ENCODE results near the gene UNC5CL. TPM values are rescaled to one million over a fixed set of nuclear protein-coding genes. Genes with fewer than 3 reads are reported as not detected.

Gene UNC5CL
- total RNA-seq, 1 experiment from 2014 or later = 2.2 TPM

DNA sequence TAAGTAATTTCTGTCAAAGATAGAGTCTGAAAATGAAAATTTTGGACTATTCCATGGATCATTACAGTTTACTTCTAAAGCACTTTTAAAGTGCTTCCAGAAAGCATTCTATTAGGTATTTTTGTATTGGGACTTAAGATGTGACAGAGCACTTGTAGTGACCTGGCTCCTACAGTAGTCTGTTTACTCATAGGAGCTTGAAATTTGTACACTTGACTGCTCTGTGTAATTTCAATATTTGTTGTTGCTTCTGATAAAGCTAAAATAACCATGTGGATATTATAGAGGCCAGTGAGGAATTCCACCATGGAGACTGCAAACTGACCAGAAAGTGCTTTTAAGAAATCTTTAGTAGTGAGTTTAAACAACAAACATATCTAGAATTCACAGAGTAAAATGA, 44.1 kb upstream of the UNC5CL start:
- ATAC-seq (no peak), DNase-seq (ENCODE audit: low read depth, low spot score) (no peak)
- no peak overlapping the region for H3K4me3 ChIP-seq (replicated peaks in 1 of 2; ENCODE audit: low read depth in 1 of 2, low read length in 2 of 2)
- ChIA-PET POLR2A (no interaction called here), CTCF (no interaction called here), RAD21 (ENCODE audit: low non-redundant PET in 1 of 2, low total read pairs in 2 of 2, uncharacterized antibody in 2 of 2, unreplicated experiment in 2 of 2) (no interaction called here)
- H3K4me1 ChIP-seq (ENCODE audit: control insufficient read depth in 1 of 2, insufficient read depth in 2 of 2, low read length in 2 of 2) = no peaks in the 10 kb centered on the region
- BruUV-seq (replicated peaks) = no TSS peak
- no peaks in the 10 kb centered on the region for H3K9me2 ChIP-seq (ENCODE audit: insufficient read depth)
- no peak for TF ChIP-seq ZFX (IDR thresholded peaks at IDR 0.05)
- TF ChIP-seq, protein P1, sequence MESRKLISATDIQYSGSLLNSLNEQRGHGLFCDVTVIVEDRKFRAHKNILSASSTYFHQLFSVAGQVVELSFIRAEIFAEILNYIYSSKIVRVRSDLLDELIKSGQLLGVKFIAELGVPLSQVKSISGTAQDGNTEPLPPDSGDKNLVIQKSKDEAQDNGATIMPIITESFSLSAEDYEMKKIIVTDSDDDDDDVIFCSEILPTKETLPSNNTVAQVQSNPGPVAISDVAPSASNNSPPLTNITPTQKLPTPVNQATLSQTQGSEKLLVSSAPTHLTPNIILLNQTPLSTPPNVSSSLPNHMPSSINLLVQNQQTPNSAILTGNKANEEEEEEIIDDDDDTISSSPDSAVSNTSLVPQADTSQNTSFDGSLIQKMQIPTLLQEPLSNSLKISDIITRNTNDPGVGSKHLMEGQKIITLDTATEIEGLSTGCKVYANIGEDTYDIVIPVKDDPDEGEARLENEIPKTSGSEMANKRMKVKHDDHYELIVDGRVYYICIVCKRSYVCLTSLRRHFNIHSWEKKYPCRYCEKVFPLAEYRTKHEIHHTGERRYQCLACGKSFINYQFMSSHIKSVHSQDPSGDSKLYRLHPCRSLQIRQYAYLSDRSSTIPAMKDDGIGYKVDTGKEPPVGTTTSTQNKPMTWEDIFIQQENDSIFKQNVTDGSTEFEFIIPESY (IDR thresholded peaks at IDR 0.05; ENCODE audit: extremely low read depth, insufficient replicate concordance, low read length) = no peak
- TF ChIP-seq SP1 (IDR thresholded peaks at IDR 0.05; ENCODE audit: low read depth) = no peak
- no peak for TF ChIP-seq ELF1 (IDR thresholded peaks at IDR 0.05; ENCODE audit: borderline replicate concordance, low read depth)
- no peak for TF ChIP-seq JUND (IDR thresholded peaks at IDR 0.05)
- no peak for TF ChIP-seq POLR2A (IDR thresholded peaks at IDR 0.05; ENCODE audit: borderline replicate concordance, extremely low read depth, insufficient read depth, insufficient read length)
- TF ChIP-seq FOSL1 (IDR thresholded peaks at IDR 0.05; ENCODE audit: low read depth) = no peak
- no peak for TF ChIP-seq TCF7L2 (IDR thresholded peaks at IDR 0.05; ENCODE audit: borderline replicate concordance, extremely low read depth, insufficient read depth, insufficient read length)
- TF ChIP-seq EZH2phosphoT487 (IDR thresholded peaks at IDR 0.05; ENCODE audit: borderline replicate concordance) = no peak
- TF ChIP-seq ZNF274 (IDR thresholded peaks at IDR 0.05; ENCODE audit: low read depth, low read length) = no peak
- TF ChIP-seq POLR2AphosphoS5 (IDR thresholded peaks at IDR 0.05; ENCODE audit: low read depth, low read length) = no peak
- TF ChIP-seq EGR1 (IDR thresholded peaks at IDR 0.05; ENCODE audit: low read depth) = no peak
- no peak for TF ChIP-seq YY1 (IDR thresholded peaks at IDR 0.05; ENCODE audit: extremely low read depth, insufficient replicate concordance, low read depth, low read length)
- no peaks in the 10 kb centered on the region for H3K27me3 ChIP-seq (ENCODE audit: insufficient read depth, low read length)
- H2AFZ ChIP-seq (ENCODE audit: low read depth, low read length, poor library complexity, severe bottlenecking) = no peak overlapping the region
- intact Hi-C loops (cut with micrococcal nuclease) = no loop called here
- peaks cover 63% of the 10 kb centered on the region for H3K79me2 ChIP-seq (ENCODE audit: insufficient read depth, low read length)
- no peak overlapping the region for H3K27ac ChIP-seq (ENCODE audit: low read depth, low read length)
- no peak overlapping the region for H3K9ac ChIP-seq (ENCODE audit: low read length)
- H3K4me2 ChIP-seq (ENCODE audit: low read length) = no peak overlapping the region
- H3K36me3 ChIP-seq (ENCODE audit: control insufficient read depth in 1 of 2, insufficient read depth in 2 of 2, low read length in 2 of 2) = peaks cover 26 to 56% of the 10 kb centered on the region in 2 experiments
- no peaks in the 10 kb centered on the region for H3K9me3 ChIP-seq (ENCODE audit: control insufficient read depth in 1 of 2, insufficient read depth in 1 of 2, low read depth in 1 of 2, low read length in 2 of 2)
- no peaks in the 10 kb centered on the region for H4K20me1 ChIP-seq (ENCODE audit: insufficient read depth)
